SU-DHL-6 (cell line): ENCODE results near the gene UBA1.

Experiments
- H2AFZ ChIP-seq: fragments of 200-600 bp; sonication (generic); 2 replicates; pipeline ENCODE4 v1.6.1; 2014; ENCODE audit warnings: low read depth, mild to moderate bottlenecking, moderate library complexity, mixed read lengths, antibody characterized with exemption, low read length; ENCODE audit not compliant: severe bottlenecking
- H3F3A ChIP-seq: fragments of 200-600 bp; shearing (Covaris generic); 2 replicates; pipeline ENCODE4 v1.6.0; 2016; ENCODE audit warnings: antibody characterized with exemption, mild to moderate bottlenecking; ENCODE audit not compliant: insufficient read depth
- H3K27ac ChIP-seq: fragments of 200-600 bp; sonication (generic); 2 replicates; pipeline ENCODE4 v1.5.1; 2016; ENCODE audit warnings: low read depth, mild to moderate bottlenecking, low read length, moderate library complexity, mixed read lengths
- H3K27me3 ChIP-seq: fragments of 200-600 bp; sonication (generic), shearing (Covaris generic); 2 replicates; pipeline ENCODE4 v1.6.0; 2014; ENCODE audit warnings: mild to moderate bottlenecking, low read length
- H3K36me3 ChIP-seq: fragments of 200-600 bp; sonication (generic); 2 replicates; pipeline ENCODE4 v1.6.1; 2014; ENCODE audit warnings: mild to moderate bottlenecking, low read length, mixed read lengths
- H3K4me2 ChIP-seq: fragments of 300-600, 200-600 bp; shearing (Covaris generic), sonication (generic); 2 replicates; pipeline ENCODE4 v1.6.0; 2014; ENCODE audit warnings: low read length, low read depth, mild to moderate bottlenecking; ENCODE audit not compliant: poor library complexity, severe bottlenecking
- H3K4me3 ChIP-seq: fragments of 200-600 bp; sonication (generic); 2 replicates; pipeline ENCODE4 v1.5.1; 2014; ENCODE audit warnings: antibody characterized with exemption, low read length, mild to moderate bottlenecking, mixed read lengths; ENCODE audit not compliant: insufficient read depth, poor library complexity, severe bottlenecking
- H3K79me2 ChIP-seq: fragments of 200-600 bp; sonication (generic); 2 replicates; pipeline ENCODE4 v1.6.1; 2014; ENCODE audit warnings: mild to moderate bottlenecking, low read length, moderate library complexity; ENCODE audit not compliant: insufficient read depth
- H3K9ac ChIP-seq: fragments of 200-600 bp; sonication (generic); 2 replicates; pipeline ENCODE4 v1.7.0; 2014; ENCODE audit warnings: mild to moderate bottlenecking, low read length
- H3K9me2 ChIP-seq: fragments of 200-600 bp; sonication (generic); replicated peaks from 2 replicates; pipeline ENCODE4 v1.6.1; 2014; ENCODE audit warnings: low read length; ENCODE audit not compliant: insufficient read depth
- H3K9me3 ChIP-seq: fragments of 200-600 bp; sonication (generic); 2 replicates; pipeline ENCODE4 v1.6.1; 2014; ENCODE audit warnings: low read length, mixed read lengths; ENCODE audit not compliant: insufficient read depth
- H4K20me1 ChIP-seq: fragments of 200-600 bp; sonication (generic); 2 replicates; pipeline ENCODE4 v1.6.1; 2014; ENCODE audit warnings: low read depth, mild to moderate bottlenecking, antibody characterized with exemption, low read length, moderate library complexity, mixed read lengths
- EZH2phosphoT487 ChIP-seq: fragments of 200-600 bp; sonication (generic), shearing (Covaris generic); conservative IDR thresholded peaks from 2 replicates; pipeline ENCODE4 v1.6.1; 2018; ENCODE audit warnings: mild to moderate bottlenecking, antibody characterized with exemption, low read length, moderate library complexity, mixed read lengths
- TF ChIP-seq, protein P1 (sequence below): fragments of 200-600 bp; sonication (generic); IDR thresholded peaks from one replicate; pipeline ENCODE4 v1.5.1; 2017; ENCODE audit warnings: antibody characterized with exemption, mild to moderate bottlenecking, low read length, moderate library complexity; ENCODE audit not compliant: insufficient read depth, poor library complexity, severe bottlenecking

The UBA1 gene

DNA sequence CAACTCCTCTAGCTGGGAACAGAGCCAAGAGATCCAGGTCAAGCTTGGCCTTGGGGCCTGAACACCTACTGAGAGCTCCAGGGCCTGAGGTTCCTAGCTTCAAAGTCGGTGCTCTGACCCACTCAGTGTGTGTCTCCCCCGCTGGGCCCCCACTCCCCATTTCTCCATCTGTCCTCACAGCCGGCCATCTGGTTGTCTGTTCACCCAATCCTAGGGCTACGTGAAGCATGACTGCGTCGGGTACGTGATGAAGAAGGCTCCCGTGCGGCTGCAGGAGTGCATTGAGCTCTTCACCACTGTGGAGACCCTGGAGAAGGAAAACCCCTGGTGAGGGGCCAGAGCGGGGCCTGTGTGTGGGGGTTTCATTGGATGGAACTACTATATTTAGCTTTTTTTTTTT lies 51.5 kb downstream of the UBA1 start:
- Histone ChIP-seq H3F3A (no peaks in the 10 kb centered on the region), H3K9me3 (no peaks in the 10 kb centered on the region), H3K27me3 (no peaks in the 10 kb centered on the region), H4K20me1 (no peaks in the 10 kb centered on the region), H3K9me2 (no peaks in the 10 kb centered on the region), H3K36me3 (no peaks in the 10 kb centered on the region), H3K4me3 (no peak overlapping the region), H3K9ac (no peak overlapping the region), H3K27ac (no peak overlapping the region), H3K79me2 (no peaks in the 10 kb centered on the region), H2AFZ (no peak overlapping the region), H3K4me2 (no peak overlapping the region)
- no peak for TF ChIP-seq EZH2phosphoT487
- TF ChIP-seq, protein P1, sequence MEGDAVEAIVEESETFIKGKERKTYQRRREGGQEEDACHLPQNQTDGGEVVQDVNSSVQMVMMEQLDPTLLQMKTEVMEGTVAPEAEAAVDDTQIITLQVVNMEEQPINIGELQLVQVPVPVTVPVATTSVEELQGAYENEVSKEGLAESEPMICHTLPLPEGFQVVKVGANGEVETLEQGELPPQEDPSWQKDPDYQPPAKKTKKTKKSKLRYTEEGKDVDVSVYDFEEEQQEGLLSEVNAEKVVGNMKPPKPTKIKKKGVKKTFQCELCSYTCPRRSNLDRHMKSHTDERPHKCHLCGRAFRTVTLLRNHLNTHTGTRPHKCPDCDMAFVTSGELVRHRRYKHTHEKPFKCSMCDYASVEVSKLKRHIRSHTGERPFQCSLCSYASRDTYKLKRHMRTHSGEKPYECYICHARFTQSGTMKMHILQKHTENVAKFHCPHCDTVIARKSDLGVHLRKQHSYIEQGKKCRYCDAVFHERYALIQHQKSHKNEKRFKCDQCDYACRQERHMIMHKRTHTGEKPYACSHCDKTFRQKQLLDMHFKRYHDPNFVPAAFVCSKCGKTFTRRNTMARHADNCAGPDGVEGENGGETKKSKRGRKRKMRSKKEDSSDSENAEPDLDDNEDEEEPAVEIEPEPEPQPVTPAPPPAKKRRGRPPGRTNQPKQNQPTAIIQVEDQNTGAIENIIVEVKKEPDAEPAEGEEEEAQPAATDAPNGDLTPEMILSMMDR: no peak

DNA sequence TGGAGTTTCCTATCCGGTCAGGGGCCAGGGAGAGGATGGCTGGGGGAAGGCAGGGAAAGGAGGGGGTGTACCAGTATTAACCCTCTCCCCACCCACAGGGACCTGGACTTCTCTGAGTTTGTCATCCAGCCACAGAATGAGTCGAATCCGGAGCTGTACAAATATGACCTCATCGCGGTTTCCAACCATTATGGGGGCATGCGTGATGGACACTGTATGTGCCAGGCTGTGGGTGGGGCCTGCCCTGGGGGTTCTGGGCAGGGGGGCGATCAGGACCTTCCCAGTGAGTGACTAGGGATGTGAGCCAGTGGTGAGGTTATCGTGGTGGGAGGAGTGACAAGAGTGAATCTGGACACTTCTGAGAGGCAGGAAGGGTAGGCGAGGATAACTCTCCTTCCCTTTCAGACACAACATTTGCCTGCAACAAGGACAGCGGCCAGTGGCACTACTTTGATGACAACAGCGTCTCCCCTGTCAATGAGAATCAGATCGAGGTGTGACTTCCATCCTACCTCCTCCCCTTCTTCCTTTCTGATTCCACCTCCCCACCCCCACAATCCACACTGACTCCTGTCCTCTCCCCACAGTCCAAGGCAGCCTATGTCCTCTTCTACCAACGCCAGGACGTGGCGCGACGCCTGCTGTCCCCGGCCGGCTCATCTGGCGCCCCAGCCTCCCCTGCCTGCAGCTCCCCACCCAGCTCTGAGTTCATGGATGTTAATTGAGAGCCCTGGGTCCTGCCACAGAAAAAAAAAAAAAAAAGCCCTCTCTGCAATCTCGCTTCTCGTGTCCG lies 53.8 kb downstream of the UBA1 start:
- Histone ChIP-seq H3K27me3 (no peaks in the 10 kb centered on the region), H3F3A (no peaks in the 10 kb centered on the region), H3K9me3 (no peaks in the 10 kb centered on the region), H4K20me1 (no peaks in the 10 kb centered on the region), H3K36me3 (no peaks in the 10 kb centered on the region), H3K4me2 (no peak overlapping the region), H3K79me2 (no peaks in the 10 kb centered on the region), H2AFZ (no peak overlapping the region), H3K4me3 (no peak overlapping the region), H3K27ac (no peak overlapping the region), H3K9me2 (no peaks in the 10 kb centered on the region), H3K9ac (no peak overlapping the region)
- TF ChIP-seq, protein P1: no peak
- no peak for TF ChIP-seq EZH2phosphoT487

DNA sequence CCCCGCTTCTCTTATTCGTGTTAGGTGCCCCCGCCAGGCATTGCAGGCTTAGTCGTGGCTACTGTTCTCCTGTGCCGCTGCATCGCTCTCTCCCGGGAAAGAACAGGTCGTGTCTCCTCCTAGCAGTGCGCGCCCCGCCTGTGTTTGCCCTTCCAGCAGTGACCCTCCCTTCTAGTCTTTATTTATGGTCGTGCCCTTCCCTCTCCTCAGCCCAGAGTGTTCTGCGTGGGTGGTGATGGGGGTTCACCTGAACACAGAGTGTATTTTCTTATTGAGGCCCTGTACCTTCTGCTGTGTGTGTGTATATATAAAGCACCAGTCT lies 54.3 kb downstream of the UBA1 start:
- no peaks in the 10 kb centered on the region for H3K9me2 ChIP-seq
- no peak overlapping the region for H3K4me2 ChIP-seq
- H3K79me2 ChIP-seq: no peaks in the 10 kb centered on the region
- no peaks in the 10 kb centered on the region for H3K36me3 ChIP-seq
- no peaks in the 10 kb centered on the region for H3K9me3 ChIP-seq
- no peaks in the 10 kb centered on the region for H4K20me1 ChIP-seq
- no peak for TF ChIP-seq EZH2phosphoT487
- TF ChIP-seq, protein P1: no peak
- H3K4me3 ChIP-seq: no peak overlapping the region
- no peak overlapping the region for H3K9ac ChIP-seq
- H3K27me3 ChIP-seq: no peaks in the 10 kb centered on the region
- H3K27ac ChIP-seq: no peak overlapping the region
- no peak overlapping the region for H2AFZ ChIP-seq
- H3F3A ChIP-seq: no peaks in the 10 kb centered on the region
